ENCODE data around the gene TMEM203.

DNA sequence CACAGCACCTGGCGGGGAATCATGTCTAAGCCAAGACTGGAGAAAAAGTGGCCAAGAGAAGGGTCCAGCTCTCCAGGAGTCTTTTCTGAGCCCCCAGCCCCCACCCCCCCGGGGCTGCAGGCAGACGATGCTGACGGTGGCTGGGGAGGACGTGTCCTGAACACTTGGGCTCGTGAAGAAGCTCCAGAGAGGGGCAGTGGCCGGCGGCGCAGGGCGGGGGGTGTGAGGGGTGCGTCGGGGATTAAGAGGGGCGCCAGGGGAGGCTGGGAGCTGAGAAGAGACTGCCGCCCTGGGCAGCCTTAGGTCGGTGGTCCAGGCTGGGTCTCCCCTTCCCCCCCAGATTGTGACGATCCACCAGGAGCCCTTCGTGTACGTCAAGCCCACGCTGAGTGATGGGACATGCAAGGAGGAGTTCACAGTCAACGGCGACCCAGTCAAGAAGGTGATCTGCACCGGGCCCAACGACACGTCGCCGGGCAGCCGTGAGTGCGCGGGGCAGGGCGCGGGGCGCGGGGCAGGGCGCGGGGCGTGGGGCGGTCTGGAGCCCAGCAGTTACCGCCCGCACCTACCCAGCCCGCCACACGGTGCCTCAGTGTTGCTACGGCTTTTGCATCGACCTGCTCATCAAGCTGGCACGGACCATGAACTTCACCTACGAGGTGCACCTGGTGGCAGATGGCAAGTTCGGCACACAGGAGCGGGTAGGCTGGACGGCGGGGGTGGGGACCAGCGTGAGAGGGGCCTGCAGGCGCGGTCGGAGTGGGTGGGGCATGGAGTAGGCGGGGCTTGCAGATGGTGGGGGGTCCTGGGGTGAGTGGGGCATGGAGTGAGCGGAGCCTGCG lies 44.5 kb downstream of the TMEM203 start:
- TF ChIP-seq POLR2A (IDR thresholded peaks at IDR 0.05) (no peak), CTCF (IDR thresholded peaks at IDR 0.05) (no peak)
